ENCODE measurements around the gene FBXO8.

Gene FBXO8

DNA sequence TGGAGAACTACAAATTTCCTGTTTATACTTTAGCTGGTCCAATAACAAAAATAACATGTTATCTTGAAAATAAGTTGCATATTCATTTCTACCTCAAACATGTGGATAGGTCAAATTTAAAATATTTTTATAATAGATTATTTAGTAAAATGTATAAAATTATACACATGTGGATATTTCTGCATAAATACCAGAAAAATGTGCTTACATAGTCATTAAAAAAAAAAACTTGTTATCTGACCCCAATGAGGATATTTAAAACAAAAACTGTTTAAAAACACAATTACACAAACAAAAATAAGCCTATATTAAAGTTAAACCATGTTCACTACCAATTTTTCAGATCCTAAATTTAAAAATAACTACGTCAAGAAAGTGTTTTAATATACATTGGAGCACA lies 28.1 kb downstream of the FBXO8 start:
- DNase-seq (ENCODE audit: extremely low spot score), result no peak
- ChIA-PET CTCF (no interaction called here), POLR2A (no interaction called here)
- TF ChIP-seq, protein P1, sequence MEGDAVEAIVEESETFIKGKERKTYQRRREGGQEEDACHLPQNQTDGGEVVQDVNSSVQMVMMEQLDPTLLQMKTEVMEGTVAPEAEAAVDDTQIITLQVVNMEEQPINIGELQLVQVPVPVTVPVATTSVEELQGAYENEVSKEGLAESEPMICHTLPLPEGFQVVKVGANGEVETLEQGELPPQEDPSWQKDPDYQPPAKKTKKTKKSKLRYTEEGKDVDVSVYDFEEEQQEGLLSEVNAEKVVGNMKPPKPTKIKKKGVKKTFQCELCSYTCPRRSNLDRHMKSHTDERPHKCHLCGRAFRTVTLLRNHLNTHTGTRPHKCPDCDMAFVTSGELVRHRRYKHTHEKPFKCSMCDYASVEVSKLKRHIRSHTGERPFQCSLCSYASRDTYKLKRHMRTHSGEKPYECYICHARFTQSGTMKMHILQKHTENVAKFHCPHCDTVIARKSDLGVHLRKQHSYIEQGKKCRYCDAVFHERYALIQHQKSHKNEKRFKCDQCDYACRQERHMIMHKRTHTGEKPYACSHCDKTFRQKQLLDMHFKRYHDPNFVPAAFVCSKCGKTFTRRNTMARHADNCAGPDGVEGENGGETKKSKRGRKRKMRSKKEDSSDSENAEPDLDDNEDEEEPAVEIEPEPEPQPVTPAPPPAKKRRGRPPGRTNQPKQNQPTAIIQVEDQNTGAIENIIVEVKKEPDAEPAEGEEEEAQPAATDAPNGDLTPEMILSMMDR (IDR thresholded peaks at IDR 0.05; ENCODE audit: control extremely low read depth, extremely low read depth, low read depth, missing control alignments), result no peak

DNA sequence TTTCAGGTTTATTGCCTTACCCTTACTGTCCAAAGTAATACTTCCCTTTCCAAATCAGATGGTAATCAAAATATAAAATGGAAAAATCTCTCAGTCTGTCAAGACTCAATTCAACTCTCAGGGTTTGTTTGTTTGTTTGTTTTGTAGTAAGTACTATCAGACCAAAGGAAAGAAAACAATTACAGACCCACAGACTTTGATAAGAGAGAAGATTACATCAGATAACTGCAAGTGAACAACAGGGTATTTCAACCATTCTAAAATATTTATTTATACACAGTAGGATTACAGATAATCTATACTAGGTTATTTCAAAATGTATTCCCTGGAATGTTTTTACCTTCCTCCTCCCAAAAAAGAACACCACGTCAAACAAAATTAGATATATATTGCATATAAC lies 28.9 kb downstream of the FBXO8 start:
- ChIA-PET POLR2A (no interaction called here), CTCF (no interaction called here)
- DNase-seq (ENCODE audit: extremely low spot score), result no peak
- TF ChIP-seq, protein P1 (IDR thresholded peaks at IDR 0.05; ENCODE audit: control extremely low read depth, extremely low read depth, low read depth, missing control alignments), result no peak

DNA sequence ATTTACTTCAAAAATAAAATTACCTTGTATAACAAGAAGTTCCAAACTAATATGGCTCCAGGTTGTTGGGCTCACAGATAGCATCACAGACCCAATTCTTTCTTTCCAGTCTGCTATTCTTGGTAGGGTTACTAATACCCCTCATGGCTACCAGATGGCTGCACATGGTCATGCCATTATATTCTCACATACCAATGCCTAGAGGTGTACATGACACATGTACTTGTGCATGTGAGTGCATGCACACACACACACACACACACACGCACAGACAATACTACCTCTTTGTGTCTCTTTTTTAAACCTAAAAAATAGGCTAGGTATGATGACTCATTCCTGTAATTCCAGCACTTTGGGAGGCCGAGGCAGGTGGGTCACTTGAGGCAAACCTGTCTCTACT lies 31.1 kb downstream of the FBXO8 start:
- POLR2A ChIA-PET, result no interaction called here
- no peak for DNase-seq (ENCODE audit: extremely low spot score)
- CTCF ChIA-PET, result interaction anchor here (1.1 to 2.1 kb wide), 6 partner anchors 11 to 47 kb away, joined by 3 to 11 read pairs (median 4); no protein-coding TSS in a partner anchor
- TF ChIP-seq, protein P1 (IDR thresholded peaks at IDR 0.05; ENCODE audit: control extremely low read depth, extremely low read depth, low read depth, missing control alignments), result no peak

DNA sequence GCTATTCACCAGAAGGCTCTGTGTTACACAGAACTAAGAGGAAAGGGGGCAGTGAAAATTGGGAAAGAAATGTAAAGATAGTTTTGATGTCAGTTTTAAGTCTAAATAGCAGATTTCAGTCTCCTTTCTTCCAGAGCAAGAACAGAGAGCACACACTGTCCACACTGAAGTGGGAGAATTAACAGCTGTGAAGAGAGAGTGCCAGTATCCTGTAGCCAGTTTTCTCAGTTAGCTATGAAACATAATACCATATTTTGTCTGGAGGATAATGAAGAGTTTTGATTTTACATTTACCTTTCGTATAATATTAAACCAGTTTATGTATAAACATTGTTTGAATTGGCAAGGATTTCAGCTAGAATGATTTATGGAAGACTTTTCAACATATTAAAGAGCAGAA lies 35.1 kb downstream of the FBXO8 start:
- POLR2A ChIA-PET, result no interaction called here
- TF ChIP-seq, protein P1 (IDR thresholded peaks at IDR 0.05; ENCODE audit: control extremely low read depth, extremely low read depth, low read depth, missing control alignments), result no peak
- DNase-seq (ENCODE audit: extremely low spot score), result no peak
- CTCF ChIA-PET, result interaction anchor here (1.2 to 1.4 kb wide), 2 partner anchors 9 to 17 kb away, joined by 3 to 5 read pairs; no protein-coding TSS in a partner anchor

DNA sequence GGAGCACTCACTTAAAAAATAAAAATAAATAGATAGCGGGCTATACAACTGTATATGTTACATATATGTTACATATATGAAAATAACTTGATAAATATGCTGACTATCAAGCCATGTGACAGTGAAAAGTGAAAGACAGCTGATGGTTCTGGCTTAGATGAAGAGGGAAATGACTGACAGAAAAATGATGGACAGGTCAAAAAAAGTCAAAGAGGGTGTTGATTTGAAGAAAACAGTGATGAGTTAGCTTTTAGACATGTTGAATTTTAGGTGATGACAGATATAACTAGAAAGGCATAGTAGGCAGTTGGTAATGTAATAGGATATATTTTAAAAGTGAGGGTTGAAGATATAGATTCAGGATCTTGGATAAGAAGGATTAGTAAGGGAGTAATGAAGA lies 37.8 kb downstream of the FBXO8 start:
- CTCF ChIA-PET, result interaction anchor here (1.1 to 2.0 kb wide), 3 partner anchors 11 to 34 kb away, joined by 3 to 6 read pairs (median 4); no protein-coding TSS in a partner anchor
- DNase-seq (ENCODE audit: extremely low spot score), result no peak
- TF ChIP-seq, protein P1 (IDR thresholded peaks at IDR 0.05; ENCODE audit: control extremely low read depth, extremely low read depth, low read depth, missing control alignments), result no peak
- POLR2A ChIA-PET, result no interaction called here

DNA sequence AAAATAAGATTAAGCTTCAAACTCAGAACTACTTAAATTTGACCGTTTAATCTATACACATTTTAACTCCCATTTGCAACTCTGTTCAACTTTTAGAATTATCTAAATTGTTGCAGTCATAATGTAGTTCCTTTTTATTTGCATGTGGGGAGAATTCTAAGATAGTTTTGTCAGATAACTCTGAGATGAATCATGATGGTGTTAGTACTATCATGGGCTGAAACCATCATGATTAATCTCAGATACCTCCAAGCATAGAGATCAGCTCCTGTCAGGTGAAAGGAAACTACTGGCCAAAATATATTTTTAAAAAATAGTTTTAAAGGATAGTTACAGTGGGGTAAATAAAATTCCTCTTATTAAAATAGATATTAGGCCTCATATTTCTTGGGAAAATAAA lies 39.0 kb downstream of the FBXO8 start:
- DNase-seq (ENCODE audit: extremely low spot score), result no peak
- TF ChIP-seq, protein P1 (IDR thresholded peaks at IDR 0.05; ENCODE audit: control extremely low read depth, extremely low read depth, low read depth, missing control alignments), result no peak
- POLR2A ChIA-PET, result no interaction called here
- CTCF ChIA-PET, result interaction anchor here (1.1 to 1.2 kb wide), 3 partner anchors 15 to 47 kb away, joined by 3 read pairs; no protein-coding TSS in a partner anchor

DNA sequence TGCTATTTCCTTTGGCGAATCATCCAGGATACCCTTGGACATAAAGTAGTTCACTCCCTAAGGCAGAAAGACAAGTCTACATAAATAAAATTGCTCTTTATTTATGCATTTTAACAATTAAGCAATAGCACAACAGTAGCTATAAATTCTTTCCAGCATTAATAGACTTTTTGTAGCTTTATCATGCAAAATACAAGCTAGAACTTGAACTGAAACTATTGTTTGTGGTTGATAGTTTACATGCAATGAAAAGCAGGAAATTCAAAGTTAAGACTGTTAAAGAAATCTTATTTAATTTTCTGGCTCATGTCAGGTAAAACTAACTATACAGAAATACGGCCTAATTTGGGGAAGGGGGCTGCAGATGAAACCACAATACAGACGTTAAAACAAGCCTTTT lies 42.3 kb downstream of the FBXO8 start:
- POLR2A ChIA-PET, result no interaction called here

More for the DNA sequence above, 42.3 kb downstream of the FBXO8 start:
- no peak for DNase-seq (ENCODE audit: extremely low spot score)
- CTCF ChIA-PET, result no interaction called here
- TF ChIP-seq, protein P1 (IDR thresholded peaks at IDR 0.05; ENCODE audit: control extremely low read depth, extremely low read depth, low read depth, missing control alignments), result no peak
